GM23338 (cell line): ENCODE results near the gene USP32.

ENCODE experiments used
- CREB1 ChIP-seq: fragments of 250-450 bp; sonication (Bioruptor Pico); IDR thresholded peaks from 2 replicates; pipeline ENCODE4 v1.5.0; 2020; ENCODE audit warnings: low read depth, mild to moderate bottlenecking, moderate library complexity
- EZH2 ChIP-seq: fragments of 200-600 bp; sonication (generic); IDR thresholded peaks from one replicate; pipeline ENCODE4 v1.8.0; 2017; ENCODE audit warnings: antibody characterized with exemption, mild to moderate bottlenecking, low read depth; ENCODE audit not compliant: unreplicated experiment
- EZH2phosphoT487 ChIP-seq: fragments of 200-600 bp; sonication (generic); IDR thresholded peaks from one replicate; pipeline ENCODE4 v1.8.1; 2018; ENCODE audit warnings: antibody characterized with exemption; ENCODE audit not compliant: unreplicated experiment
- JUNB ChIP-seq: IDR thresholded peaks from one replicate; pipeline ENCODE4 v1.6.1; 2016; ENCODE audit warnings: antibody characterized with exemption; ENCODE audit not compliant: unreplicated experiment
- NANOG ChIP-seq: IDR thresholded peaks from 2 replicates; pipeline ENCODE4 v1.6.1; 2016; ENCODE audit warnings: antibody characterized with exemption, borderline replicate concordance
- POLR2AphosphoS5 ChIP-seq: IDR thresholded peaks from 2 replicates; pipeline ENCODE4 v1.6.1; 2016; ENCODE audit warnings: antibody characterized with exemption, low read depth
- REST ChIP-seq: IDR thresholded peaks from one replicate; pipeline ENCODE4 v1.6.1; 2018; ENCODE audit warnings: antibody characterized with exemption; ENCODE audit not compliant: unreplicated experiment
- TF ChIP-seq, protein P1 (sequence below), 2 experiments: fragments of 200-600 bp in 1 of 2; sonication (generic) in 1 of 2; conservative IDR thresholded peaks; 2 replicates each; pipeline versions ENCODE4 v1.5.1 to v1.6.1; 2016 to 2017; ENCODE audit warnings: antibody characterized with exemption in 2 of 2, low read depth in 2 of 2, mild to moderate bottlenecking in 2 of 2, moderate library complexity in 1 of 2

DNA sequence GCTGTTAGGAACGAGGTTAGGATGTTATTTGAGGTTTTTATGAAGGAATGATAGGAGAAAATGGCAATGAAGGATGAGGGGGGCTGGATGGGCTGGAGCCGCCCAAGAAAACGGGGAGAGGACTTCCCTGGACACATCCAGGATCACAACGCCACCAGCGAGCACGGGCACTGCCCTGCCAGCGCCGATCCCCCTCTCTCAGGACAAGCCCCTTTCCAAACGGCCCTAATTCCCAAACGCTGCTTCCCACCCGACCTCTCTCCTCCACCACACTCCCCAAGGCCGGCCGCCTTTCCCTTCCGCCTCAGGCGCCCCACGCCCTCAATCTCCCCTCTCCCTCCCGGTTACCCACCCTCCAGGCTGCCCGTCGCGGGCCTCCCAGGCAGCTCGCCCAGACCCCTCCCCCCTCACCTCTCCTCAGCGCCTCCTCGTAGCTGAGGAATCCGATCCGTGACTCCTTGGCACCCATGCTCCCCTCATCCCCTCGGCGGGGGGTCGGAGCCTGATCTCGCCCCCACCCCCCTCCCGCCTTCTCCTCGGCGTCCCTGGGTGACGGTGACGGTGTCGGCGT is 377 bp downstream of the USP32 start:
- TF ChIP-seq REST (no peak), CREB1 (CRISPR knock-in tag) (no peak), EZH2phosphoT487 (no peak), POLR2AphosphoS5 (peak; percentile 39), EZH2 (no peak), NANOG (no peak), JUNB (no peak)
- TF ChIP-seq, protein P1, sequence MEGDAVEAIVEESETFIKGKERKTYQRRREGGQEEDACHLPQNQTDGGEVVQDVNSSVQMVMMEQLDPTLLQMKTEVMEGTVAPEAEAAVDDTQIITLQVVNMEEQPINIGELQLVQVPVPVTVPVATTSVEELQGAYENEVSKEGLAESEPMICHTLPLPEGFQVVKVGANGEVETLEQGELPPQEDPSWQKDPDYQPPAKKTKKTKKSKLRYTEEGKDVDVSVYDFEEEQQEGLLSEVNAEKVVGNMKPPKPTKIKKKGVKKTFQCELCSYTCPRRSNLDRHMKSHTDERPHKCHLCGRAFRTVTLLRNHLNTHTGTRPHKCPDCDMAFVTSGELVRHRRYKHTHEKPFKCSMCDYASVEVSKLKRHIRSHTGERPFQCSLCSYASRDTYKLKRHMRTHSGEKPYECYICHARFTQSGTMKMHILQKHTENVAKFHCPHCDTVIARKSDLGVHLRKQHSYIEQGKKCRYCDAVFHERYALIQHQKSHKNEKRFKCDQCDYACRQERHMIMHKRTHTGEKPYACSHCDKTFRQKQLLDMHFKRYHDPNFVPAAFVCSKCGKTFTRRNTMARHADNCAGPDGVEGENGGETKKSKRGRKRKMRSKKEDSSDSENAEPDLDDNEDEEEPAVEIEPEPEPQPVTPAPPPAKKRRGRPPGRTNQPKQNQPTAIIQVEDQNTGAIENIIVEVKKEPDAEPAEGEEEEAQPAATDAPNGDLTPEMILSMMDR (conservative IDR thresholded peaks at IDR 0.05; ENCODE audit: low read depth in 2 of 2), result no peak
